Measurements from ENCODE around the gene MZF1. TPM values are rescaled to one million over a fixed set of nuclear protein-coding genes. Genes with fewer than 3 reads are reported as not detected.

MZF1 gene
- total and polyA plus RNA-seq, 9 of the 15 experiments (the other 6 are each of a cell fraction or from before 2014, with no cell fraction given), result 0.31 to 29.3 (median 11.5) TPM

DNA sequence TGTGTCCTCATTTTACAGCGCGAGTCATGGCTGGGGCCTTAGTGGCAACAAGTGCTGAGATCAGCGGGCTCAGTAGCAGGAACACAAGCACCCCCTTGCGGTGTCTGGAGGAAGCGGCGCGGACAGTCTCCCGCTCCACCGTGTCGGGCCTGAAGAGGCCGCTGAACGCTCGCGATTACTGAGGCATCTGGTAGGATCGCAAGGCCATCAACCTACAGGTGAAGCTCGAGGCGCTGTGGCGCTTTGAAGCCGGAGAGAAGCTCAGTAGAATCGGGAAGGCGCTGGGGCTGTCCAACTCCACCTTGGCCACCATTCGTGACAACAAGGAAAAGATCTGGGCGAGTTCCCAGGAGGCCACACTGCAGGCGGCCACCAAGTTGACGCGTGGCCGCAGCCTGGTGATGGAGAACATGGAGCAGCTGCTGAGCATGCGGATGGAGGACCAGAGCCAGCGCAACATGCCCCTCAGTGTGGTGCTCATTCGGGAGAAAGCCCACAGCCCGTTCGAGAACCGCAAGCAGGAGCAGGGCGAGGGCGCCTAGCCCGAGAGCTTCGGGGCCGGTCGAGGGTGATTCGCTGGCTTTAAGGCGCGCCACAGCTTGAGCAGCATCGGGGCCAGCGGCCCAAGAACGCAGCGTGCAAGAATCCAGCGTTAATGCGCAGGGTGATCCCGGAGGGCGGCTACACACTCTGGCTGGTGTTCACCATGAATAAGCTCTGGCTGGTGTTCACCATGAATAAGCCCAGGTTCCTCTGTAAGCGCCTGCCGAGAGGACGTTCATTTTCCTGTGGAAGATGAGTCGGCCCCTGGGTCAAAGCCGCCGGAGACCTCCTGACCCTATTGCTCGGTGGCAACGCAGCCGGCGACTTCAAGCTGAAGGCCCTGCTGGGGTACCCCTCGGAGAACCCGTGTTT is 8.3 kb upstream of the MZF1 start (continued):
- TF ChIP-seq FOXP1 (CRISPR knock-in tag; IDR thresholded peaks at IDR 0.05) (no peak), STAT5A (IDR thresholded peaks at IDR 0.05; ENCODE audit: borderline replicate concordance, low read length) (no peak), ZNF174 (CRISPR knock-in tag; IDR thresholded peaks at IDR 0.05) (no peak), HSF4 (CRISPR knock-in tag; IDR thresholded peaks at IDR 0.05; ENCODE audit: borderline replicate concordance) (no peak), ZNF785 (CRISPR knock-in tag; IDR thresholded peaks at IDR 0.05) (no peak), RBM22 (IDR thresholded peaks at IDR 0.05; ENCODE audit: low read depth, low read length, poor library complexity, severe bottlenecking) (no peak), ZNF764 (CRISPR knock-in tag; IDR thresholded peaks at IDR 0.05; ENCODE audit: low read depth) (peak; percentile 91)
- TF ChIP-seq, protein P1, sequence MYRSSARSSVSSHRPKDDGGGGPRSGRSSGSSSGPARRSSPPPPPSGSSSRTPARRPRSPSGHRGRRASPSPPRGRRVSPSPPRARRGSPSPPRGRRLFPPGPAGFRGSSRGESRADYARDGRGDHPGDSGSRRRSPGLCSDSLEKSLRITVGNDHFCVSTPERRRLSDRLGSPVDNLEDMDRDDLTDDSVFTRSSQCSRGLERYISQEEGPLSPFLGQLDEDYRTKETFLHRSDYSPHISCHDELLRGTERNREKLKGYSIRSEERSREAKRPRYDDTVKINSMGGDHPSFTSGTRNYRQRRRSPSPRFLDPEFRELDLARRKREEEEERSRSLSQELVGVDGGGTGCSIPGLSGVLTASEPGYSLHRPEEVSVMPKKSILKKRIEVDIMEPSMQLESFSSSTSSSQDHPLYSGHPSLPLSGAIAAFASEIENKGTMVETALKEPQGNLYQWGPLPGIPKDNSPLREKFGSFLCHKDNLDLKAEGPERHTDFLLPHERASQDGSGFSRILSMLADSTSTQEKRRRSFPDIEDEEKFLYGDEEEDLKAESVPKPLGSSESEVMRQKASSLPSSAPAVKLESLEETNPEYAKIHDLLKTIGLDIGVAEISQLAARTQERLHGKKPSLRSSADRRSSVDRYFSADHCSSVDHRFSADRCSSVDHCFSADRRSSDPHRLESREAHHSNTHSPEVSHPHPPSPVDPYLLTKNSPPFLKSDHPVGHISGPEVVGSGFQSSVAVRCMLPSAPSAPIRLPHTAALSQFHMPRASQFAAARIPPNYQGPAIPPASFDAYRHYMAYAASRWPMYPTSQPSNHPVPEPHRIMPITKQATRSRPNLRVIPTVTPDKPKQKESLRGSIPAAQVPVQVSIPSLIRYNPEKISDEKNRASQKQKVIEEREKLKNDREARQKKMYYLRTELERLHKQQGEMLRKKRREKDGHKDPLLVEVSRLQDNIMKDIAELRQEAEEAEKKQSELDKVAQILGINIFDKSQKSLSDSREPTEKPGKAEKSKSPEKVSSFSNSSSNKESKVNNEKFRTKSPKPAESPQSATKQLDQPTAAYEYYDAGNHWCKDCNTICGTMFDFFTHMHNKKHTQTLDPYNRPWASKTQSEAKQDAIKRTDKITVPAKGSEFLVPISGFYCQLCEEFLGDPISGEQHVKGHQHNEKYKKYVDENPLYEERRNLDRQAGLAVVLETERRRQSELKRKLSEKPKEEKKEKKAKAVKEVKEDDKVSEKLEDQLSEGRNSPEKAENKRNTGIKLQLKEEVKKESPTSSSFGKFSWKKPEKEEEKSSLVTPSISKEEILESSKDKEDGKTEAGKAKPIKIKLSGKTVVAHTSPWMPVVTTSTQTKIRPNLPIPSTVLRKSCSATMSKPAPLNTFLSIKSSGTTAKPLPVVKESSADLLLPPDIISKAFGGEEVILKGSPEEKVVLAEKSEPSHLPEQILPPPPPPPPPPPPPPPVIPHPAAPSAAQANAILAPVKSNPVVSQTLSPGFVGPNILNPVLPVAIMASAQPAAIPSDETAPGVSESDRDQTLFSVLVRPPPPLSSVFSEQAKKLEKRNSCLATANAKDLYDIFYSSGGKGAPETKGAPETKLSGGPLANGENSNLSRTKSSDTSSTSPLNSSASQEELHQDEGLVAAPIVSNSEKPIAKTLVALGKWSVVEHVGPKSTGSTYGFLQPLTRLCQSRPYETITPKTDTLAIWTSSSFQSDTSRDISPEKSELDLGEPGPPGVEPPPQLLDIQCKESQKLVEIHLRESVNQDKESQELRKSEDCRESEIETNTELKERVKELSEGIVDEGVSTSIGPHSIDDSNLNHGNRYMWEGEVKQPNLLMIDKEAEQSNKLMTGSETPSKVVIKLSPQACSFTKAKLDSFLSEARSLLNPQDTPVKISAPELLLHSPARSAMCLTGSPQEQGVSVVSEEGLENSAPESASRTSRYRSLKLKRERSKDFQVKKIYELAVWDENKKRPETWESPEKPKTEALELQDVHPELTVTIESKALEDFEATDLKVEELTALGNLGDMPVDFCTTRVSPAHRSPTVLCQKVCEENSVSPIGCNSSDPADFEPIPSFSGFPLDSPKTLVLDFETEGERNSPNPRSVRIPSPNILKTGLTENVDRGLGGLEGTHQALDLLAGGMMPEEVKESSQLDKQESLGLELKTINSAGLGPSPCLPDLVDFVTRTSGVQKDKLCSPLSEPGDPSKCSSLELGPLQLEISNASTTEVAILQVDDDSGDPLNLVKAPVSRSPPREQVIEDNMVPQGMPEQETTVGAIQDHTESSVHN (IDR thresholded peaks at IDR 0.05; ENCODE audit: borderline replicate concordance in 1 of 2, low read depth in 1 of 2), result no peak
- TF ChIP-seq, protein P2, sequence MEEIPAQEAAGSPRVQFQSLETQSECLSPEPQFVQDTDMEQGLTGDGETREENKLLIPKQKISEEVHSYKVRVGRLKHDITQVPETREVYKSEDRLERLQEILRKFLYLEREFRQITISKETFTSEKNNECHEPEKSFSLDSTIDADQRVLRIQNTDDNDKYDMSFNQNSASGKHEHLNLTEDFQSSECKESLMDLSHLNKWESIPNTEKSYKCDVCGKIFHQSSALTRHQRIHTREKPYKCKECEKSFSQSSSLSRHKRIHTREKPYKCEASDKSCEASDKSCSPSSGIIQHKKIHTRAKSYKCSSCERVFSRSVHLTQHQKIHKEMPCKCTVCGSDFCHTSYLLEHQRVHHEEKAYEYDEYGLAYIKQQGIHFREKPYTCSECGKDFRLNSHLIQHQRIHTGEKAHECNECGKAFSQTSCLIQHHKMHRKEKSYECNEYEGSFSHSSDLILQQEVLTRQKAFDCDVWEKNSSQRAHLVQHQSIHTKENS (CRISPR knock-in tag; IDR thresholded peaks at IDR 0.05), result no peak

Data from K562 (cell line).